ENCODE measurements around the gene GPATCH2. TPM values are rescaled to one million over a fixed set of nuclear protein-coding genes. Genes with fewer than 3 reads are reported as not detected.
"Not testable (repeated sequence)": the region's sequence is repeated elsewhere in the genome, so short reads cannot be mapped to it uniquely, and the experiment has no call there.

Gene GPATCH2
- total RNA-seq, 1 donor from 2014 or later: 12.8 TPM

DNA sequence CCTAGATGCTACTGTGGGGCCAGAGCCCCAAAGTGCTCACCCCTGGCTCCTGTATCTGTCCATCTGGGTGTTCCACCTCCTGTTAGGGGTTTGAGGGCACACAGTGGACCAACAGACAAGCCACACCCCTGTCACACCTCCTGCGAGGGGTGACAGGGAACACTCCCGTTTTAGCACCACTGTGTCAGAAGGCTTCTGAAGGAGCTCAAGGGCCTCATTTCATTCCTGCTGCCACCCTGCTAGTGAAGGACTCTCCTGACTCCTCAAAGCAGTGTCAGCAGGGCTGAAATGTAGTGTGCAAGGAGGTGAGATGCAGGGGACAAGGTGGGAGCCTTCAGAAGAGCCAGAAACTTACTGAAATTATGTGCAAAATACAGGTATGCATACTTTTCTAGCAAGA, 174.6 kb downstream of the GPATCH2 start:
- DNase-seq (ENCODE audit: extremely low read depth, low read depth, low spot score): no peak

DNA sequence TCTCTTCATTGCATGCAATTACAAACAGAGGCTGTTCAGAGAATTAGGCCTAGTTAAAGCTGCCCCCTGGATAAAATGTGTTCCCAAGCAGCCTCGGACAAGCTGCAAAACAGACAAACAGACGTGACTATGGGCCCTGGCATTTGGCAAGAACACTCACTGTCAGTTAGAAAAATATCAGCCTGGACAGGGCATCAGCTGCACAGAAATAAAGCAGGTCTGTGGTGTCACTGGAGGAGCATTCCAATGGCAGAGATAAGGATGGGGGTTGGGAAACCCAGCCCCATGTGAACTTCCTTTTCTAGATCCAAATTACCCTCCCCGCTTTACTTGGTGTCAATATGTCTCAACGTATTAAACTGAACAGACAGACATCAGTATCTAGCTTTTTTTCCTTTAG, 177.1 kb downstream of the GPATCH2 start:
- DNase-seq (ENCODE audit: extremely low read depth, low read depth, low spot score): no peak

DNA sequence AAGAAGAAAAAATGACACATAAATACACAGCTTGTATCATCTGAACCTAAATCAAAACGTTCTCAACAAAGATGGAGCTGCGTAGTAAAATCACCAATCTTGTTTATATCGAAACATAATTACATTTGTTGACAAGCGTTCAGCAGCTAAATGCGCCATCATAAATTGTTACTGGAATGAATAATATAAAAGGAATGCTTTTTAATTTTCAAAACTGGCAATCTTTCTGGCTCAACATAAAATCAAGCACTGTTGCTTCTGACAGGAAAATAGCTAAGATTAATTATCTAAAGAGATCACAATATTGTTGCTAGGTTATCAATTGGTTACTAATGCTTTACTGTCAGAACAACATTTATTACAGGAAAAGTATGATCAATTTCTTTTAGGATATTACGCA, 181.5 kb downstream of the GPATCH2 start:
- DNase-seq (ENCODE audit: extremely low read depth, low read depth, low spot score): no peak

DNA sequence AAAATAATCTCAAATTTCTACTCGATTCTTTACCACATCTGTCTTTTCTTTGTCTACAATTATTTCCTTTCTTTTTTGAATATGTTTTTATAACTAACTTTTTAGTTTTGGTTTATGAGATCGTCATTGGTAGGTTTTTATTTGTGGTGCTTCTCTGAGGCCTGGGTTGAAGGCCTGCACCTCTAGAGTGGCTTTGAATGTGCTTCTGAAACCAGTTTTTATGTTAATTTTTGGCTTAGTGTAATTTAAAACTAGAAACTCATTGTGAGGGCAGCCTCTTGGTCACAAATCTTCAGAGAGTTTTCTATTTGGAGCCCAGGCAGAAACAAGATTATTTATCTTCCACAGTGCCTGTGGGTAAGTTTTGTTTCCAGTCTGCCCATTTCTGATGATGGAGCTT, 187.0 kb downstream of the GPATCH2 start:
- no peak for DNase-seq (ENCODE audit: extremely low read depth, low read depth, low spot score)

DNA sequence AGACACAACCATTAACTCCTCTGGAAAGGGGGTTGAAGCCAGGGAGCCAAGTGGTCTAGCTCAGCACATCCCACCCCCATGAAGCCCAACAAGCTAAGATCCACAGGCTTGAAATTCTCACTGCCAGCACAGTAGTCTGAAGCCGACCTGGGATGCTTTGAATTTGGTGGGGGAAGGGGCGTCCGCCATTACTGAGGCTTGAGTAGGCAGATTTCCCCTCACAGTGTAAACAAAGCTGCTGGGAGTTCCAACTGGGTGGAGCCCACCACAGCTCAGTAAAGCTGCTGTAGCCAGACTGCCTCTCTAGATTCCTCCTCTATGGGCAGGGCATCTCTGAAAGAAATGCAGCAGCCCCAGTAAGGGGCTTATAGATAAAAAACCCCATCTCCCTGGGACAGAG, 193.5 kb downstream of the GPATCH2 start:
- no peak for DNase-seq (ENCODE audit: extremely low read depth, low read depth, low spot score)

DNA sequence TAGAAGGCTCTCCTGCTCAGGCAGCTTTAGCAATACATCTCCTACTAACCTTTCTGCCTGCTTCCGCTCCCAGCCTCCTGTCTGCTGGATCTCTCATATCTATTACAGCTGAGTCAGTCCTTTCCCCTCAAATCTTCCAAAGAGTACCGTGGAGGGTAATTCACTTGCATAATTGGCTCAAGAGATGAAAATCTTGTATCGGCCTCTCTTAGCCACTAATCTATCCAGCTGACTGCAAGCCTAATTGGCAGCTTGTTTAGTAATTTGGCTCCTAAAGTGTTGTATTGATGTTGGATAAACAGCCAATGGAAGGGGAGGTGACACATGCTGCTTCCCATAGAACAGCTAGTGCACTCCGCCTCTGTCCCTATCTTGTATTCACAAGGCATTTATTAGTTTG, 195.7 kb downstream of the GPATCH2 start:
- DNase-seq (ENCODE audit: extremely low read depth, low read depth, low spot score): no peak

DNA sequence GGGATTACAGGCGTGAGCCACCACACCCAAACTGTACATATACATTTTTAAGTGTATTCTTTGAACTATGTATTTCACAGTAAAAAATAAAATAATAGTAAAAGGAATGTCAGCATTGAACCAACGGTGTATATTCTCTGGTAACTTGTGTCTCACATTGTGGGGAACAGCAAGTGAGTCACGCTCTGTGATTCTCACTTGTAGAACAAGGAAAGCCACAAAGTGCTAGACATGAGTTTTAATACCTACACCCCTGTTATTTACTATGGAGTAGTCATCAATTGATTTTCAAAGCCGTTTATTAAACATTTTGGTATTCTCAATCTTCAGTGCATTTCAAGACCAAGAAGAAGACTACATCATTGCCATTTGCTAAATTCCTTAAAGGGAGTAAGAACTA, 197.2 kb downstream of the GPATCH2 start:
- DNase-seq (ENCODE audit: extremely low read depth, low read depth, low spot score): no peak

DNA sequence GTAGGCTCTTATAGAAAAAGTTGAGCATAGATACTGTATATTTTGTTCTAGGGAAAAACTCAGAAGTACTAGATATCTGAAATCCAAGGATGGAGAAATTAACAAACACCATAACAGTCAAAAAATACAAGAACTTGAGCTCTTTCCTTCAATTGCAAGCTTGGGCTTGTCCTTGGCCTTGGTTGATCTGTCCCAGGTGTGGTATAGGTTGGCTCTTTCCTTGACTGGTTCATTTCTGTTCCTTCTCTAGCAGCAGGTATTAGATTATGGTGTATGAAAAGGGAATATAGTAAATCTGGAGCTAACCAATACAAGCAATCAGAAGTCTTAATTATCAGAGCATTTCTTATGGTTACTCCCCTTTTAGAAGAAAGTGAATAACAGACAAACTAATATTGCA, 198.6 kb downstream of the GPATCH2 start:
- no peak for DNase-seq (ENCODE audit: extremely low read depth, low read depth, low spot score)

DNA sequence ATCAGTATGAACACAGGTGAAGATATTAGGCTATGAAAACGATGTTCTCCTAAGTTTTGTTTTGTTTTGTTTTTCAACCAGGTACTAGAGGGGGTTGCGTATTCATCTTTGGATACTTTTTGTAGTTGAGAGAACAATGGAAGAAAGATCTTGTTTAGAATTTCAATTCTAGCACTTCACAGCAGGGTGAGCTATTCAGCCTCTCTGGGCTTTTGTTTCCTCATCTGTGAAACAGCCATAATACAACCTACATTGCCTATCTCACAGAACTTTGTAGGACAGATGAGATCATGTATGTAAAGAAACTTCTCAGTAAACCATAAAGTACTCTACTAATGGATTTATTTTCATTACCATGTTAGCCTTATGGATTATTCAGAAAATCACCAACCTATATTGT, 199.5 kb downstream of the GPATCH2 start:
- no peak for DNase-seq (ENCODE audit: extremely low read depth, low read depth, low spot score)

DNA sequence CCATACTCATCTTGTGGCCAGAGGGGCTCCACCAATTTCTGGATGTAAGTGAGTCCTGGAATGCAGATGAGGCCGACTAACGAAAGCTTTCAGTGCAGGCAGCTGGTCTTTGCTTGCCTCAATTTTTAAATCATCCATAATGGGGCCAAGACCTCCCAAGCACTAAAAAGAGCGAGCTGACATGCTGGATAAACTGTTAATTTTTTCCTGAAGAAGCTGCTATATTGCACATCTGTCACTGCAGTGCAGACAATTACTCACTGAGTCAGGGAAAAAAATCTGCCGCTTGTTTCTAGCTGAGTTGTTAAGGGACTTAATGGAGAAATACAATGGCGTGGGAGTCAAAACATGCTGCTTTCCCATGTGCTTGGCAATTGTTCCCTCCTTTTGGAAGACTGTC, 205.5 kb downstream of the GPATCH2 start:
- DNase-seq (ENCODE audit: extremely low read depth, low read depth, low spot score): no peak

DNA sequence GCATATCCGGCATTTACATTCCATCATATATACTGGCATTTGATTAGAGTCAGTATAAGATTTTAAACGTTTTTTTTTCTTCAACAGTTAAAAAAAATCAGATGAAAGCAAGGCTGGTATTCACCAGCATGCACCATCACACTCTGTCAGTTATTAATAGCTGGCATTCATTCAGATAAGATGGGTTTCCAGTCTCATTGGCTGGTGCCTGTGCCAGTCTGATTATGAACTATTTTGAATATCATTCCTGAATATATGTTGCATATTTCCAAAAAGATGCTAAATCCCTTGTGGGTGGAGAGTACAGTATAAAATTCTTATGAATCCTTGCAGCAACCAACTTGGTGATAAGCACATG, 211.7 kb downstream of the GPATCH2 start:
- DNase-seq (ENCODE audit: extremely low read depth, low read depth, low spot score): no peak

DNA sequence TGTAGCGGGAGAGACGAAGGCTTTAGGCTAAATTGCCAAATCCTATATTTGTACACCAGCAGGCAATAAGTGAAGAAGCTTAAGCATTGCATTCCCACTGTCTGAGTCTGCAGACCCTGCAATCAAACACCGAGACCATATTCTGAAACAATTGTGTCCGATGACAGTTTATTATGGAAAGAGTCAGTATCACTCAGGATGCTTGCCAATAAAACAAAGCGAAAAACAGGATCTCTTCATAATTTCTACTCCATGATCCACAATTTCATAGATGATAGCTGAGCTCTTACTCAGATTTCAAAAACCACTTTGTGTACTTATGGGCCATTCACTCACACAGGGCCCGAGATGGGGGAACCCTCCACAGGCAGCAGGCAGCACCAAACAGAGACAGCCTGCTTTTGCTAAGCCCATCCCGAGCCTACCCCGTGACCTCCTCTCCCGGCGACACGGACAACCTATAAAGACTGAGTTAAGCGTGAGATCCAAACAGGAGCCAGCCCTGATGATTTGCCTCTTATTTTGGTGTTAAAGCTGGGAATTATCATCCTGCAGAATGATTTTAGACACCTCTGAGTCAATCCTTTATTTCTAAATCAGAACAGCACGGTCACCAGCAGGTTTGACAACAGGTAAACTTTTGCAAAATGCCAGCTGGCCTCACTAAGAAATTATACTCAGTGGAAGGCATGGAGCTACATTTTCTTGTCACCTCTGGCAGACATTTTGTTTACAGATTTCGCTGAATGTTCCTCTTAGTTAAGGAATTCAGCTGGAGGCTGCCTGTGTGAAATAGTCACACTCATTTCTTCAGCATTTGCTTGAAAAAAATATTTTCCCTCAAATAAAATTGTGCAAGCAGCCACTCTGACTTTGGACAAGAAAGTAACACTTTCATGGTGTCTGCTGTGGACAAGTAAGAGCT, 212.4 kb downstream of the GPATCH2 start:
- no peak for DNase-seq (ENCODE audit: extremely low read depth, low read depth, low spot score)

DNA sequence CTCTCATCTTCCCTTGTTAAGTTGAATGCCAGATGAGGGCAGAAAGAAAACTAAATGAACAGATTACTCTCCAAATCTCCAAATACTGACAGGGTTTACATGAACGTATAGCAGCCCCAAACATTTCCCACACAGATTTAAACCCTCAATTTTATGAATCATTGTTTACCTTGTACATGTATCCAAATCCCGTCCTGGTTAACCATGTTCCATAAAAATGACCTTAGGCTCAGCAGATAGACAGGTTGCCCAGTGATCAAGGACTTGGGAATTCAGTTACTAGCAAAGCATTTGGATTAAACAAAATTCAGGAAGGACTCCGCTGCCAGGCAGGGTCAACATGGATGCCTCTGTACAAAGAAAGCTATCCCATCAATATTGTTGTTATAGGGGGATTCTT, 213.5 kb downstream of the GPATCH2 start:
- no peak for DNase-seq (ENCODE audit: extremely low read depth, low read depth, low spot score)

DNA sequence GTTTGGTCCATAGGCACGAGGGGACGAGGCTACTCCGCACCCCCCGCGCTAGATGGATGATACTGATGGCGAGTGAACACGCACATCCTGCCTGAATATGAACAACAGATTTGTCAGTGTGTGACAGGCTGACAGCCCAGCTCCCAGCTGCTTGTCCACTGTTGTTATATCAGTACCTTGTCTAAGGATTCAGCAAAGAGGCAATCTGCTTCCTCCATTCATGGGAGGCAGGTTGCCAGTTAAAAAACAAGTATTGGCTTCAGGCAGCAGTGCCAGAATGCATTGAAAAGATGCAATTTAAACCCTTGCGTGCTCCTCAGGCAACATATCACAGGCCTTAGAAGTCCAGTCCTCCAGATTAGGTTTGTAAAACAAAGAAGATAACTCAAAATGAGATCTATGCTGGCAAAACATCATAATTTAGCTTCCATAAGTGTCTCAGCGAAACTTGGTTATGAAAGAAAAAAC, 223.3 kb downstream of the GPATCH2 start:
- no peak for DNase-seq (ENCODE audit: extremely low read depth, low read depth, low spot score)

DNA sequence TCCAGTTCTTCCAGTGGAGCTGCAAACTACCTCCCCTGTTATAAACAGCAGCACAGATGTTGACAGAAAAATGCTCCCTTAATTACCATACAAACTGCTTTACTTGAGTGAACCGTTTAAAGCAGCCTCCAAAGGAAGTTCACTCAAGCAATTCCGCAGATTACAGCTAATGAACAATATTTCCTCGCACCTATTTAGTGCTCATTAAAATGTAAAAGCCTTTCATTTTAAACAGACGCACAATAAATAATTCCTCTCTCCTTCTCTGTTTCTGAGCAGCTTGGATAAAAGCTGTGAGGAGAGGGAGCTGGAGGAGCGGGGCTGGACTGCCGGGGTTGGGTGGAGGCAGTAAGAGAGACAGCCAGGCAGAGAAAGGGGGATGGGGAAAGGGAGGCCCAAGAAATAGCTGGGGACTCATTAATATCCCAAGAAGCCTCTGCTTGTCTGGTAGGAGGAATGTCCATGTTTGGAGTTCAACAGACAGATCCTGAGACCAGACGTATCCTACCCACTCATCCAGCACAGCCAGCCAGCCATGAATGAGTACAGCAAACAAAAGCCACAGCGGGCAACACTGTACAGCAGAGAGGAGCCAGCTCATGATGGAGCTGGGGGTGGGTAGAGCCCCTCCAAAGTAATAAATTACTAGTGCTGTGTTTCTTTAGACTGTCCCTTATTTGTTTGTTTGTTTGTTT, 227.7 kb downstream of the GPATCH2 start:
- DNase-seq (ENCODE audit: extremely low read depth, low read depth, low spot score): no peak

DNA sequence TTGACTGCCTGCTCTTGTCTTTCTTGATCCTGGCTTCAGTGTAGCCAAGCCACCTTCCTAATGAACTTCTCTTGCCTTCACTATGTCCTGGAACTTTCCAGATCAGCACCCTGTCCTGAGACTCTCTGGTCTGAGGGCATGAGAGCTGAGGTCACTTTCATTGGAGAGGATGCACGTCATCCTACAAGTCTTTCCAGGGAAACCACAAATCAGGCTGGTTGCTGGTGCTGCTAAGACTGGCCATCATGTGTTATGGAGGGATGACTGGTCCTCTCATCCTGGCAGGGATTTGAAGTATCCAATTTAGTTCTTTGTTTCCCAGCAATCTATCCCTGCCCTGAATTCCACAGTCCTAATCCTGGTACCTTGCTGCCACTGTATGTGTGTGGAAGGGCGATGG, 228.6 kb downstream of the GPATCH2 start:
- no peak for DNase-seq (ENCODE audit: extremely low read depth, low read depth, low spot score)

DNA sequence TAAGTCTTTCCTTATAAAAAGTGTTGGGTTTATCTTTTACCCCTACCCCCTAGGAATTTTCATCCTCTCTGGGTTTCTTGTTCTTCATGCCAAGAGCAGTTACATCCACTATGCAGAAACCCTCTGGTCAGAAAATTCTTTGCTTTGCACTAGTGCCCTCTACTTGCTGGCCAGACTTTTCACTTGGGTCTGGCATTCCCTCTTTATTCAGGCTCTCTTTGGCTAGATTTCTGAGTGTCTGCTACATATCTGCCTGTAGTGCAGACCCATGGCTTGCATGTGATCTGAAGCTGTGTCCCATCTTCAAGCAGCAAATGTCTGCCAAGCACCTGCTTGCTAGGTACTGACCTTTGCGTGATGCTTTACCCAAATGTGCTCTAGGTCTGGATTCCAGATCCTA, 237.0 kb downstream of the GPATCH2 start:
- no peak for DNase-seq (ENCODE audit: extremely low read depth, low read depth, low spot score)

DNA sequence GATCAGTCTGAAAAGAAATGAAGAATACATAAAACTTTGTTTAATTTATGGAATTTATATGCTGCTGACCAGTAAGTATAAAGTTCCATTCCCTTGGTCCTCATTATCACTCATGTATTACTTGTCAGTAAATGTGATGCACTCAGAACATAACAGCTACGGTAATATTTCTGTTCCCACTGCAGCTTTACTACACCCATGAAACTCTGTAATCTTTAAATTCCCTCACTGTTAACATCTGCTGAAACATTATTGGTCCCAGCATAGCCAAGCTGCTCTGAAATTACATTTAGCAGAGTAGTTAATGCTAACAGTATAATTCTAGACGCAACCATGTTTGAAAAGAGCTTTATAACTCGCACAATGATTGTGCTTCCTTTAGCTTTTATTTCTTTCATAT, 238.4 kb downstream of the GPATCH2 start:
- DNase-seq (ENCODE audit: extremely low read depth, low read depth, low spot score): no peak

DNA sequence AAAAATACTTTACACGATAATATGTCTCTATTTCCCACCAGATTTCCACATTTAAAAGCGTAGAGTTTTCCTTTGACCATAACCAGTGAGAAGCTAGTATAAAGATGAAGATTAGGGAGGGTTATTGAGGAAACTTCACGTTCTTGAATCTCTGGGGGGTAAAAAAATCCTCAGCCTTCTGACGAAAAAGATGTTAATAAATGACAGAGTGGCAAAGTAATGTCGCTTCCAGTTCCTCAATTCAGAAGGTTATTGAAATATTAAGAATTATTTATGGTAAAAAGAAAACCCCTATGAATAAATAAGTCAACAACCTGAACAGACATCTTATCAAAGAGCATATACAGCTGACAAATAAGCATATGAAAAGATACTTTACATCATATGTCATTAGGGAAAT, 241.0 kb downstream of the GPATCH2 start:
- no peak for DNase-seq (ENCODE audit: extremely low read depth, low read depth, low spot score)

DNA sequence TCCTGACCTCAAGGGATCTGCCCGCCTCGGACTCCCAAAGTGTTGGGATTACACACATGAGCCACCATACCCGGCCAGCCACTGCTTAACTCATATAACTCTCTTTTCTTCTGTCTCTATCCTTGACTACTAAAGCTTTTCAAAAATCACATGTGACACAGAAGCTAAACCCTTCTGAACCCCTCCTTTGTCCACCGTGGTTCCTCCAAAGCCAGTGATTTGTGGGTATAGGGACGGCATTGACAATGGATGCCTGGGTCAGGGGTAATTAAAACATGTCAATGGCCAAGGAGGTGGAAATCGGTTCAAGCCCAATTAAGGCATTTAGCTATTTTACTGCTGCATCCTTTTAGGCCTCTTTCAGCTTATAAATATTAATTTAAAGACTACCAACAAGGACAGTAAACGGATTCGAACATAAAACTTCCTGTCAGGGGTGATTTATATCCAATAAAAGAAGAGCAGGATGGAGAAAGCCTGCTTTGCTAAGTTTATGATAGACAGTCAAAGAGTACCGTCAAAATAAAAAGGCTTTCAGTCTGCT, 242.3 kb downstream of the GPATCH2 start:
- DNase-seq (ENCODE audit: extremely low read depth, low read depth, low spot score): no peak

DNA sequence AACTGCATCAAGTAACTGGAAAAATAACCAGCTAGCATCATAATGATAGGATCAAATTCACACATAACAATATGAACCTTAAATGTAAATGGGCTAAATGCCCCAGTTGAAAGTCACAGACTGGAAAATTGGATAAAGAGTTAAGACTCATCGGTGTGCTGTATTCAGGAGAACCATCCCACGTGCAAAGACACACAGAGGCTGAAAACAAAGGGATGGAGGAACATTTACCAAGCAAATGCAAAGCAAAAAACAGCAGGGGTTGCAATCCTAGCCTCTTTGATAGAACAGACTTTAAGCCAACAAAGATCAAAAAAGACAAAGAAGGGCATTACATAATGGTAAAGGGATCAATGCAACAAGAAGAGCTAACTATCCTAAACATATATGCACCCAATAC, 249.1 kb downstream of the GPATCH2 start:
- not testable (repeated sequence) for DNase-seq (ENCODE audit: extremely low read depth, low read depth, low spot score)

DNA sequence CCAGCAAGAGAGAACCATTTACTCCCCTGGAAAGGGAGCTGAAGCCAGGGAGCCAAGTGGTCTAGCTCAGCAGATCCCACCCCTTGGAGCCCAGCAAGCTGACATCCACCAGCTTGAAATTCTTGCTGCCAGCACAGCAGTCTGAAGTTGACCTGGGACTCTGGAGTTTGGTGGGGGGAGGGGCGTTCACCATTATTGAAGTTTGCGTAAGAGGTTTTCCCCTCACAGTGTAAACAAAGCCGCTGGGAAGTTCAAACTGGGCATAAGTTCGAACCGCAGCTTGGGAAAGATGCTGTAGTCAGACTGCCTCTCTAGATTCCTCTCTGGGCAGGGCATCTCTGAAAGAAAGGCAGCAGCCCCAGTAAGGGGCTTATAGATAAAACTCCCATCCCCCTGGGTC, 251.1 kb downstream of the GPATCH2 start:
- not testable (repeated sequence) for DNase-seq (ENCODE audit: extremely low read depth, low read depth, low spot score)

Data from glomerular endothelial cell (primary cell).